B cell (primary cell): ENCODE data around the gene BOC. TPM values are rescaled to one million over a fixed set of nuclear protein-coding genes. Genes with fewer than 3 reads are reported as not detected.

ENCODE experiments used
- ATAC-seq: fragments of 200-7000 bp; cut with Tn5 transposase; one replicate; pipeline ENCODE4 v1.10.0; 2021; ENCODE audit warnings: low read depth, mild to moderate bottlenecking, moderate number of reproducible peaks, moderate library complexity
- CTCF ChIA-PET: fragments of 350-600 bp; sonication (Branson Sonifier 250); formaldehyde crosslinking; loops from one replicate; lab custom pipeline; 2021; ENCODE audit warnings: antibody characterized with exemption, inconsistent platforms; lab: Charles Lee
- POLR2A ChIA-PET: fragments of 350-600 bp; sonication (Branson Sonifier 250); formaldehyde crosslinking; loops from one replicate; lab custom pipeline; 2021; ENCODE audit warnings: antibody characterized with exemption; lab: Charles Lee
- DNase-seq: peaks from one replicate; pipeline ENCODE4 v3.0.0; 2013
- H2AFZ ChIP-seq: 2 replicates; pipeline ENCODE4 v1.6.1; 2012; ENCODE audit warnings: mild to moderate bottlenecking, low read depth, low read length; ENCODE audit not compliant: insufficient read depth, poor library complexity, severe bottlenecking
- H3K27ac ChIP-seq, 2 donors: 1 replicate in 1 of 2; 2 replicates in 1 of 2; pipeline ENCODE4 v1.5.1; 2012 to 2013; ENCODE audit warnings: low read length in 2 of 2, mild to moderate bottlenecking in 2 of 2, moderate library complexity in 1 of 2
- H3K27me3 ChIP-seq, 4 experiments: fragments of 200-600 bp in 1 of 4; sonication (generic) in 1 of 4; replicated peaks in 1 of 4; 1 replicate in 2 of 4; 2 replicates in 2 of 4; pipeline versions ENCODE4 v1.6.1 to v1.7.0; 2013 to 2016; ENCODE audit warnings: low read length in 3 of 4, mild to moderate bottlenecking in 2 of 4, mixed read lengths in 1 of 4, moderate library complexity in 1 of 4; ENCODE audit not compliant: insufficient read depth in 4 of 4, control insufficient read depth in 3 of 4; ENCODE audit errors: control extremely low read depth in 1 of 4
- H3K36me3 ChIP-seq, 2 experiments: replicated peaks in 1 of 2; 1 replicate in 1 of 2; 2 replicates in 1 of 2; pipeline versions ENCODE4 v1.6.1 to v1.7.1; 2013; ENCODE audit warnings: low read length in 1 of 2; ENCODE audit not compliant: insufficient read depth in 2 of 2, control insufficient read depth in 1 of 2; ENCODE audit errors: control extremely low read depth in 1 of 2, extremely low read depth in 1 of 2
- H3K4me1 ChIP-seq, 2 donors: fragments of 200-600 bp in 1 of 2; sonication (generic) in 1 of 2; 1 replicate in 1 of 2; 2 replicates in 1 of 2; pipeline versions ENCODE4 v1.5.1 to v1.6.1; 2013 to 2017; ENCODE audit warnings: low read length in 2 of 2; ENCODE audit not compliant: control insufficient read depth in 2 of 2, insufficient read depth in 2 of 2
- H3K4me2 ChIP-seq: replicated peaks from 2 replicates; pipeline ENCODE3; 2012; ENCODE audit warnings: mild to moderate bottlenecking, low read depth, low read length; ENCODE audit not compliant: poor library complexity, severe bottlenecking
- H3K4me3 ChIP-seq, 5 experiments: fragments of 200-600 bp in 1 of 5; sonication (generic) in 1 of 5; 1 replicate in 3 of 5; 2 replicates in 2 of 5; pipeline versions ENCODE4 v1.5.1 to v1.7.0; 2011 to 2016; ENCODE audit warnings: low read length in 4 of 5, mild to moderate bottlenecking in 4 of 5, low read depth in 2 of 5, control low read depth in 1 of 5, moderate library complexity in 1 of 5; ENCODE audit not compliant: insufficient read depth in 1 of 5; ENCODE audit errors: control extremely low read depth in 1 of 5, extremely low read depth in 1 of 5
- H3K79me2 ChIP-seq: fragments of 200-600 bp; sonication (generic); one replicate; pipeline ENCODE4 v1.6.0; 2016; ENCODE audit warnings: low read length; ENCODE audit not compliant: control insufficient read depth, insufficient read depth
- H3K9ac ChIP-seq: fragments of 200-600 bp; sonication (generic); 2 replicates; pipeline ENCODE4 v1.6.1; 2017; ENCODE audit warnings: mild to moderate bottlenecking, low read length, moderate library complexity
- H3K9me3 ChIP-seq, 3 donors: one replicate each; pipeline versions ENCODE4 v1.6.1 to v1.7.1; 2013; ENCODE audit warnings: low read length in 2 of 3; ENCODE audit not compliant: control insufficient read depth in 2 of 3, insufficient read depth in 1 of 3; ENCODE audit errors: control extremely low read depth in 1 of 3
- H4K20me1 ChIP-seq: 2 replicates; pipeline ENCODE4 v1.6.0; 2012; ENCODE audit warnings: mild to moderate bottlenecking, low read length; ENCODE audit not compliant: insufficient read depth, control insufficient read depth, poor library complexity, severe bottlenecking
- H3K27ac Mint-ChIP-seq: one replicate; pipeline ENCODE4 v1.8.0; 2021; ENCODE audit warnings: mixed read lengths
- H3K27me3 Mint-ChIP-seq: one replicate; pipeline ENCODE4 v1.8.0; 2021; ENCODE audit warnings: mixed read lengths
- H3K4me1 Mint-ChIP-seq: one replicate; pipeline ENCODE4 v1.8.0; 2021; ENCODE audit warnings: mixed read lengths
- H3K4me3 Mint-ChIP-seq: one replicate; pipeline ENCODE4 v1.8.0; 2021; ENCODE audit warnings: mixed read lengths
- H3K9me3 Mint-ChIP-seq: one replicate; pipeline ENCODE4 v1.8.0; 2022; ENCODE audit warnings: mixed read lengths; ENCODE audit not compliant: insufficient read depth
- CTCF ChIP-seq: fragments of 200-600 bp; IDR thresholded peaks from one replicate; pipeline ENCODE4 v1.8.0; 2022; ENCODE audit warnings: antibody characterized with exemption, mild to moderate bottlenecking
- EZH2 ChIP-seq: IDR thresholded peaks from 2 replicates; pipeline ENCODE4 v1.6.1; 2012; ENCODE audit warnings: borderline replicate concordance, low read depth, mild to moderate bottlenecking, moderate library complexity, low read length; ENCODE audit not compliant: insufficient read depth, poor library complexity, severe bottlenecking
- WGBS: methylation state at CpG from one replicate; pipeline ENCODE4 v1.1.5; 2013; ENCODE audit warnings: missing lambda C conversion rate; ENCODE audit not compliant: insufficient coverage; 5-methylcytosine and 5-hydroxymethylcytosine counted together
- intact Hi-C: fragments of 100-400 bp; cut with micrococcal nuclease; formaldehyde crosslinking; loops from one replicate; pipeline ENCODE4 v1.10.0; 2022
- polyA plus RNA-seq: library from polyadenylated mRNA; depleted of rRNA; stranded (reverse); fragments of >200 nt; gene quantifications from 2 replicates; pipeline ENCODE4 v1.2.3, GENCODE V29; 2012
- total RNA-seq, 2 donors: library from RNA; stranded (reverse); fragments of 120-200 nt in 1 of 2; gene quantifications; 1 replicate in 1 of 2; 2 replicates in 1 of 2; pipeline versions ENCODE4 v1.2.3 to v1.2.4, GENCODE V29; 2013 to 2022

Gene BOC
- total and polyA plus RNA-seq, 2 donors (not counting 1 experiment from before 2014, with no cell fraction given): 0.12 to 2.0 TPM

- Histone ChIP-seq H3K4me2 (no peak overlapping the region), H2AFZ (no peak overlapping the region), H3K27me3 (peaks cover 0 to 2% (median 0%) of the 10 kb centered on the region in 4 experiments), H3K4me1 (peaks cover 0 to 7% of the 10 kb centered on the region in 2 donors), H3K9ac (no peak overlapping the region), H4K20me1 (no peaks in the 10 kb centered on the region), H3K27ac (no peak overlapping the region), H3K79me2 (no peaks in the 10 kb centered on the region), H3K36me3 (no peaks in the 10 kb centered on the region), H3K9me3 (no peaks in the 10 kb centered on the region), H3K4me3 (no peak overlapping the region)
- Mint-ChIP-seq H3K27ac (no peak overlapping the region), H3K27me3 (peaks cover 26% of the 10 kb centered on the region), H3K4me3 (no peak overlapping the region), H3K9me3 (no peaks in the 10 kb centered on the region), H3K4me1 (peaks cover 7% of the 10 kb centered on the region)
- ChIA-PET CTCF (no interaction called here), POLR2A (no interaction called here)
- no peak for DNase-seq
- TF ChIP-seq CTCF (no peak), EZH2 (no peak)
- WGBS: 87% methylated on average over 3 of the region's 3 CpGs
- intact Hi-C loops: no loop called here
- ATAC-seq: no peak
Observed at GRCh38 chr3:113249111-113249510, 37.8 kb downstream of the BOC start.

GRCh38 chr3:113249601-113250000, 38.2 kb downstream of the BOC start:
- TF ChIP-seq EZH2: no peak
- no peak for TF ChIP-seq CTCF
- ATAC-seq (no peak), DNase-seq (no peak)
- H3K27me3 ChIP-seq: peaks cover 0 to 2% (median 0%) of the 10 kb centered on the region in 4 experiments
- H3K4me3 Mint-ChIP-seq: no peak overlapping the region
- no peak overlapping the region for H3K27ac ChIP-seq
- H4K20me1 ChIP-seq: no peaks in the 10 kb centered on the region
- peaks cover 10% of the 10 kb centered on the region for H3K4me1 Mint-ChIP-seq
- no peaks in the 10 kb centered on the region for H3K9me3 Mint-ChIP-seq
- intact Hi-C loops: no loop called here
- H3K9me3 ChIP-seq: no peaks in the 10 kb centered on the region
- no peak overlapping the region for H3K4me2 ChIP-seq
- H3K27me3 Mint-ChIP-seq: peaks cover 26% of the 10 kb centered on the region
- peaks cover 1 to 12% of the 10 kb centered on the region in 2 donors for H3K4me1 ChIP-seq
- WGBS: 97% methylated on average over 7 of the region's 8 CpGs
- no peak overlapping the region for H3K9ac ChIP-seq
- H3K79me2 ChIP-seq: no peaks in the 10 kb centered on the region
- POLR2A ChIA-PET: no interaction called here
- no peaks in the 10 kb centered on the region for H3K36me3 ChIP-seq
- no peak overlapping the region for H2AFZ ChIP-seq
- CTCF ChIA-PET: no interaction called here
- H3K4me3 ChIP-seq: no peak overlapping the region
- no peak overlapping the region for H3K27ac Mint-ChIP-seq
